Keratinocyte (primary cell): ENCODE results near the gene SRGAP3. TPM values are rescaled to one million over a fixed set of nuclear protein-coding genes. Genes with fewer than 3 reads are reported as not detected.

Source experiments
- DNase-seq: peaks from one replicate; pipeline ENCODE4 v3.0.0-alpha.2; 2011; ENCODE audit warnings: low read depth, missing footprints, low spot score
- FAIRE-seq: peaks from 2 replicates; lab custom pipeline; 2011; peaks lifted over from hg19 to GRCh38; lab: Jason Lieb, UNC
- H2AFZ ChIP-seq: 2 replicates; pipeline ENCODE4 v1.6.0; 2012; ENCODE audit warnings: low read length, control low read depth, inconsistent platforms; ENCODE audit not compliant: control insufficient read depth
- H3K27ac ChIP-seq: 2 replicates; pipeline ENCODE4 v1.5.1; 2011; ENCODE audit warnings: low read length; ENCODE audit not compliant: control insufficient read depth, insufficient read depth
- H3K27me3 ChIP-seq: 3 replicates; pipeline ENCODE4 v1.6.0; 2011; ENCODE audit warnings: low read length; ENCODE audit not compliant: control insufficient read depth, insufficient read depth; ENCODE audit errors: extremely low read depth
- H3K36me3 ChIP-seq, 2 experiments: 2 replicates in 1 of 2; 3 replicates in 1 of 2; pipeline ENCODE4 v1.5.1; 2011; ENCODE audit warnings: low read length in 2 of 2, mild to moderate bottlenecking in 1 of 2; ENCODE audit not compliant: control insufficient read depth in 2 of 2, insufficient read depth in 2 of 2; ENCODE audit errors: extremely low read depth in 1 of 2
- H3K4me1 ChIP-seq: 3 replicates; pipeline ENCODE4 v1.5.1; 2011; ENCODE audit warnings: low read length; ENCODE audit not compliant: control insufficient read depth, insufficient read depth; ENCODE audit errors: extremely low read depth
- H3K4me2 ChIP-seq: 3 replicates; pipeline ENCODE4 v1.6.0; 2011; ENCODE audit warnings: low read depth, low read length; ENCODE audit not compliant: control insufficient read depth, insufficient read depth; ENCODE audit errors: extremely low read depth
- H3K4me3 ChIP-seq, 3 experiments: fragments of 200-600 bp in 1 of 3; sonication (generic) in 1 of 3; 2 replicates in 2 of 3; 3 replicates in 1 of 3; pipeline ENCODE4 v1.5.1; 2011 to 2016; ENCODE audit warnings: low read length in 3 of 3, mild to moderate bottlenecking in 3 of 3, control low read depth in 2 of 3, inconsistent platforms in 1 of 3, low read depth in 1 of 3, mixed read lengths in 1 of 3, mixed run types in 1 of 3, moderate library complexity in 1 of 3; ENCODE audit not compliant: control insufficient read depth in 2 of 3, insufficient read depth in 2 of 3; ENCODE audit errors: extremely low read depth in 1 of 3
- H3K79me2 ChIP-seq: 2 replicates; pipeline ENCODE4 v1.6.0; 2012; ENCODE audit warnings: low read length; ENCODE audit not compliant: control insufficient read depth, insufficient read depth
- H3K9ac ChIP-seq: 3 replicates; pipeline ENCODE4 v1.6.0; 2011; ENCODE audit warnings: low read length; ENCODE audit not compliant: control insufficient read depth, insufficient read depth; ENCODE audit errors: extremely low read depth
- H3K9me1 ChIP-seq: 3 replicates; pipeline ENCODE4 v1.6.0; 2011; ENCODE audit warnings: low read length; ENCODE audit not compliant: control insufficient read depth, insufficient read depth; ENCODE audit errors: extremely low read depth
- H3K9me3 ChIP-seq: 2 replicates; pipeline ENCODE4 v1.5.1; 2012; ENCODE audit warnings: low read depth, low read length; ENCODE audit not compliant: control insufficient read depth
- H4K20me1 ChIP-seq: 3 replicates; pipeline ENCODE4 v1.6.0; 2011; ENCODE audit warnings: low read length; ENCODE audit not compliant: control insufficient read depth, insufficient read depth; ENCODE audit errors: extremely low read depth
- CTCF ChIP-seq, 3 experiments: IDR thresholded peaks in 1 of 3; conservative IDR thresholded peaks in 1 of 3; optimal IDR thresholded peaks in 1 of 3; 2 replicates in 2 of 3; 3 replicates in 1 of 3; pipeline versions ENCODE3 to v1.5.1; 2011; ENCODE audit warnings: low read length in 3 of 3, mild to moderate bottlenecking in 3 of 3, moderate library complexity in 2 of 3, control low read depth in 1 of 3, inconsistent platforms in 1 of 3; ENCODE audit not compliant: insufficient read depth in 2 of 3; ENCODE audit errors: extremely low read depth in 1 of 3
- EZH2 ChIP-seq: IDR thresholded peaks from one replicate; pipeline ENCODE4 v1.6.1; 2012; ENCODE audit warnings: inconsistent platforms, mild to moderate bottlenecking, low read length, moderate library complexity
- dilution Hi-C: fragments of 300-500 bp; cut with MboI; formaldehyde crosslinking; loops from one replicate; pipeline ENCODE4 v1.7.0; 2020; ENCODE audit warnings: low sequenced_read_pairs; ENCODE audit not compliant: extremely low pct_ligation_motif_present
- polyA plus RNA-seq, 5 experiments: library from polyadenylated mRNA; depleted of rRNA in 3 of 5; stranded (reverse) in 3 of 5; stranded (forward) in 1 of 5; unstranded in 1 of 5; fragments of >200 nt; gene quantifications; 1 replicate in 1 of 5; 2 replicates in 3 of 5; 3 replicates in 1 of 5; pipeline versions ENCODE4 v1.2.1 to v1.2.3, GENCODE V29; 2011 to 2012; ENCODE audit warnings: missing spikeins in 2 of 5, low read depth in 1 of 5, low replicate concordance in 1 of 5

The SRGAP3 gene
- polyA plus RNA-seq, 1 donor (not counting 4 experiments of a cell fraction or from before 2014, with no cell fraction given) = 7.2 TPM

GRCh38 chr3:9230596-9230995, 18.9 kb downstream of the SRGAP3 start:
- Histone ChIP-seq H4K20me1 (no peaks in the 10 kb centered on the region), H3K36me3 (peaks cover 0 to 3% of the 10 kb centered on the region in 2 experiments), H3K27me3 (no peaks in the 10 kb centered on the region), H3K4me3 (no peak overlapping the region), H3K79me2 (peaks cover 24% of the 10 kb centered on the region), H3K9ac (no peak overlapping the region), H3K9me3 (no peaks in the 10 kb centered on the region), H2AFZ (no peak overlapping the region), H3K4me1 (peaks cover 8% of the 10 kb centered on the region), H3K4me2 (no peak overlapping the region), H3K9me1 (no peaks in the 10 kb centered on the region), H3K27ac (no peak overlapping the region)
- no peak for TF ChIP-seq EZH2
- no peak for TF ChIP-seq CTCF (optimal IDR thresholded peaks at IDR 0.05 in 1 of 3, IDR thresholded peaks at IDR 0.05 in 1 of 3, conservative IDR thresholded peaks at IDR 0.05 in 1 of 3; ENCODE audit: extremely low read depth in 1 of 3, insufficient read depth in 2 of 3, low read length in 3 of 3)
- dilution Hi-C loops = no loop called here
- no peak for FAIRE-seq
- DNase-seq = no peak

DNA sequence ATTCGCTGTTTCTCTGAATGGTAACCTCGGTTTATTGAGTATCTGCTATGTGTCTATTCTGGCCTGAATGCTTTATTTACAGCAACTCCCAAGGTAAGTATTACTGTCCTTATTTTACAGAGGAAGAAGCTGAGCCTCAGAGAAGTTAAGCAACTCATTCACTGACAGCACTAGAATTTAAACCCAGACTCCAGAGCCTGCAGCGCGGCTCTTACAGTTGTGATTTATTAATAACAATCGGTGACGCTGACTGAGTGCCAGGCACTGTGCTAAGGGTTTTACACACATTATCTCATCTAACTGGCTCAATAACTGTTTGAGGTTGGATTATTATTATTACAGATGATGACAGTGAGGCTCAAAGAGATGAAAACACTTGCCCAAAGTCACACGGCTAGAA, 19.6 kb downstream of the SRGAP3 start:
- Histone ChIP-seq H3K36me3 (peaks cover 0 to 3% of the 10 kb centered on the region in 2 experiments), H4K20me1 (no peaks in the 10 kb centered on the region), H3K27ac (no peak overlapping the region), H3K4me3 (no peak overlapping the region), H3K9me1 (no peaks in the 10 kb centered on the region), H3K4me2 (no peak overlapping the region), H3K4me1 (peaks cover 8% of the 10 kb centered on the region), H3K79me2 (peaks cover 30% of the 10 kb centered on the region), H3K9me3 (no peaks in the 10 kb centered on the region), H2AFZ (no peak overlapping the region), H3K9ac (no peak overlapping the region), H3K27me3 (no peaks in the 10 kb centered on the region)
- FAIRE-seq (no peak), DNase-seq (no peak)
- dilution Hi-C loops = no loop called here
- TF ChIP-seq EZH2 = no peak
- TF ChIP-seq CTCF (optimal IDR thresholded peaks at IDR 0.05 in 1 of 3, IDR thresholded peaks at IDR 0.05 in 1 of 3, conservative IDR thresholded peaks at IDR 0.05 in 1 of 3; ENCODE audit: extremely low read depth in 1 of 3, insufficient read depth in 2 of 3, low read length in 3 of 3) = no peak
